ACC112 (cell line): ENCODE data around the gene PTAFR.

Experiments
- H2AFZ ChIP-seq: fragments of 200-600 bp; sonication (generic); one replicate; pipeline ENCODE4 v1.6.0; 2017; ENCODE audit warnings: antibody characterized with exemption, low read length; ENCODE audit not compliant: unreplicated experiment
- H3K27ac ChIP-seq: fragments of 200-600 bp; sonication (generic); 2 replicates; pipeline ENCODE4 v1.5.1; 2014; ENCODE audit warnings: low read depth, mild to moderate bottlenecking, antibody characterized with exemption, low read length, moderate library complexity
- H3K27me3 ChIP-seq: fragments of 200-600 bp; sonication (generic); 2 replicates; pipeline ENCODE4 v1.6.1; 2014; ENCODE audit warnings: mild to moderate bottlenecking, antibody characterized with exemption, low read length, moderate library complexity, mixed read lengths; ENCODE audit not compliant: insufficient read depth
- H3K36me3 ChIP-seq: fragments of 200-600 bp; sonication (generic); 2 replicates; pipeline ENCODE4 v1.6.1; 2016; ENCODE audit warnings: mild to moderate bottlenecking, antibody characterized with exemption, low read length, moderate library complexity, mixed read lengths; ENCODE audit not compliant: insufficient read depth
- H3K4me1 ChIP-seq: fragments of 200-600 bp; sonication (generic); one replicate; pipeline ENCODE4 v1.6.1; 2016; ENCODE audit warnings: low read length, mixed read lengths; ENCODE audit not compliant: insufficient read depth, unreplicated experiment, control insufficient read depth
- H3K4me3 ChIP-seq: fragments of 200-600 bp; sonication (generic); 2 replicates; pipeline ENCODE4 v1.5.1; 2014; ENCODE audit warnings: mild to moderate bottlenecking, low read depth, low read length
- H3K79me2 ChIP-seq: fragments of 200-600 bp; sonication (generic); one replicate; pipeline ENCODE4 v1.6.0; 2016; ENCODE audit warnings: low read length; ENCODE audit not compliant: control insufficient read depth, unreplicated experiment, insufficient read depth

Gene PTAFR

GRCh38 chr1:28176492-28177470 is at the start of gene PTAFR:
PTAFR (minus strand) TSS chr1:28176690; CDS start chr1:28151021, 25,669 bp downstream.
- Histone ChIP-seq H2AFZ (no peak within 1 kb of the TSS), H3K4me3 (no peak within 1 kb of the TSS), H3K27ac (no peak within 1 kb of the TSS), H3K36me3 (no peaks in the 10 kb centered on the region), H3K79me2 (no peaks in the 10 kb centered on the region), H3K4me1 (no peaks in the 10 kb centered on the region), H3K27me3 (no peaks in the 10 kb centered on the region)

GRCh38 chr1:28213315-28213714 is 36.8 kb upstream of the PTAFR start:
- H3K36me3 ChIP-seq, result no peaks in the 10 kb centered on the region; the same call in 1 of the 2 replicates

GRCh38 chr1:28209700-28210099 is 33.2 kb upstream of the PTAFR start:
- H3K36me3 ChIP-seq, result peaks cover 4% of the 10 kb centered on the region; the same call in 1 of the 2 replicates
- H3K27ac ChIP-seq, result no peak overlapping the region

More at GRCh38 chr1:28213315-28213714, 36.8 kb upstream of the PTAFR start:
- Histone ChIP-seq H2AFZ (no peak overlapping the region), H3K27ac (no peak overlapping the region), H3K4me3 (no peak overlapping the region), H3K27me3 (no peaks in the 10 kb centered on the region), H3K4me1 (no peaks in the 10 kb centered on the region), H3K79me2 (no peaks in the 10 kb centered on the region)

GRCh38 chr1:28208818-28209441 is 32.4 kb upstream of the PTAFR start:
- H3K36me3 ChIP-seq, result peaks cover 7% of the 10 kb centered on the region

More at GRCh38 chr1:28209700-28210099, 33.2 kb upstream of the PTAFR start:
- Histone ChIP-seq H2AFZ (no peak overlapping the region), H3K79me2 (no peaks in the 10 kb centered on the region), H3K4me1 (no peaks in the 10 kb centered on the region), H3K27me3 (no peaks in the 10 kb centered on the region), H3K4me3 (no peak overlapping the region)

GRCh38 chr1:28205243-28205642 is 28.8 kb upstream of the PTAFR start:
- Histone ChIP-seq H3K27me3 (no peaks in the 10 kb centered on the region), H3K79me2 (no peaks in the 10 kb centered on the region), H2AFZ (no peak overlapping the region), H3K4me1 (no peaks in the 10 kb centered on the region), H3K36me3 (peaks cover 20% of the 10 kb centered on the region), H3K27ac (no peak overlapping the region), H3K4me3 (no peak overlapping the region)

More at GRCh38 chr1:28208818-28209441, 32.4 kb upstream of the PTAFR start:
- Histone ChIP-seq H3K79me2 (no peaks in the 10 kb centered on the region), H3K4me1 (no peaks in the 10 kb centered on the region), H3K27me3 (no peaks in the 10 kb centered on the region), H3K27ac (no peak overlapping the region), H3K4me3 (no peak overlapping the region), H2AFZ (no peak overlapping the region)

- no peaks in the 10 kb centered on the region for H3K27me3 ChIP-seq
- H2AFZ ChIP-seq, result no peak overlapping the region
- no peak overlapping the region for H3K27ac ChIP-seq
- no peaks in the 10 kb centered on the region for H3K79me2 ChIP-seq
- peaks cover 30% of the 10 kb centered on the region; the same call in 1 of the 2 replicates for H3K36me3 ChIP-seq
- no peaks in the 10 kb centered on the region for H3K4me1 ChIP-seq
- H3K4me3 ChIP-seq, result no peak overlapping the region
Observed at GRCh38 chr1:28200234-28200873, 23.9 kb upstream of the PTAFR start.

- peaks cover 26% of the 10 kb centered on the region; the same call in 1 of the 2 replicates for H3K36me3 ChIP-seq
- no peak overlapping the region for H3K4me3 ChIP-seq
- H2AFZ ChIP-seq, result no peak overlapping the region
- H3K79me2 ChIP-seq, result no peaks in the 10 kb centered on the region
- H3K27me3 ChIP-seq, result no peaks in the 10 kb centered on the region
- H3K4me1 ChIP-seq, result no peaks in the 10 kb centered on the region
- no peak overlapping the region for H3K27ac ChIP-seq
Observed at GRCh38 chr1:28199328-28200233, 23.1 kb upstream of the PTAFR start.

GRCh38 chr1:28197682-28198415 is 21.4 kb upstream of the PTAFR start:
- no peaks in the 10 kb centered on the region for H3K27me3 ChIP-seq
- no peaks in the 10 kb centered on the region for H3K79me2 ChIP-seq
- H2AFZ ChIP-seq, result no peak overlapping the region
- no peak overlapping the region for H3K27ac ChIP-seq
- H3K4me1 ChIP-seq, result no peaks in the 10 kb centered on the region
- peaks cover 14% of the 10 kb centered on the region; the same call in 1 of the 2 replicates for H3K36me3 ChIP-seq
- no peak overlapping the region for H3K4me3 ChIP-seq

- H3K4me3 ChIP-seq, result no peak overlapping the region
- no peaks in the 10 kb centered on the region for H3K27me3 ChIP-seq
- H3K79me2 ChIP-seq, result no peaks in the 10 kb centered on the region
- no peak overlapping the region for H3K27ac ChIP-seq
- H3K36me3 ChIP-seq, result peaks cover 12% of the 10 kb centered on the region; the same call in 1 of the 2 replicates
- no peak overlapping the region for H2AFZ ChIP-seq
- no peaks in the 10 kb centered on the region for H3K4me1 ChIP-seq
Observed at GRCh38 chr1:28196330-28196729, 19.8 kb upstream of the PTAFR start.
